ENCODE data around the gene MRAS. TPM values are rescaled to one million over a fixed set of nuclear protein-coding genes. Genes with fewer than 3 reads are reported as not detected.
A peak's percentile ranks its signal among the peaks of the same experiment; 100 is the strongest.

Gene MRAS
- total RNA-seq, 6 donors from 2014 or later = 15.7 to 56.0 (median 34.8) TPM

GRCh38 chr3:138394686-138395085 lies 46.3 kb downstream of the MRAS start:
- Histone ChIP-seq H3K9me3 (no peaks in the 10 kb centered on the region), H3K4me1 (peaks cover 0 to 6% (median 0%) of the 10 kb centered on the region in 4 donors), H3K4me3 (no peak overlapping the region), H3K27ac (no peak overlapping the region), H3K27me3 (no peaks in the 10 kb centered on the region), H3K36me3 (peaks cover 0 to 10% (median 0%) of the 10 kb centered on the region in 4 donors)
- TF ChIP-seq POLR2AphosphoS5 (IDR thresholded peaks at IDR 0.05) = no peak
- no peak for TF ChIP-seq CTCF (IDR thresholded peaks at IDR 0.05)
- no peak for TF ChIP-seq POLR2A (IDR thresholded peaks at IDR 0.05)
- TF ChIP-seq EP300 (IDR thresholded peaks at IDR 0.05) = no peak
- ATAC-seq (ENCODE audit: low FRiP score in 2 of 2) = no peak
- no peak for DNase-seq
- 92 to 93% methylated on average over 5 of the region's 5 CpGs for WGBS, 2 donors

DNA sequence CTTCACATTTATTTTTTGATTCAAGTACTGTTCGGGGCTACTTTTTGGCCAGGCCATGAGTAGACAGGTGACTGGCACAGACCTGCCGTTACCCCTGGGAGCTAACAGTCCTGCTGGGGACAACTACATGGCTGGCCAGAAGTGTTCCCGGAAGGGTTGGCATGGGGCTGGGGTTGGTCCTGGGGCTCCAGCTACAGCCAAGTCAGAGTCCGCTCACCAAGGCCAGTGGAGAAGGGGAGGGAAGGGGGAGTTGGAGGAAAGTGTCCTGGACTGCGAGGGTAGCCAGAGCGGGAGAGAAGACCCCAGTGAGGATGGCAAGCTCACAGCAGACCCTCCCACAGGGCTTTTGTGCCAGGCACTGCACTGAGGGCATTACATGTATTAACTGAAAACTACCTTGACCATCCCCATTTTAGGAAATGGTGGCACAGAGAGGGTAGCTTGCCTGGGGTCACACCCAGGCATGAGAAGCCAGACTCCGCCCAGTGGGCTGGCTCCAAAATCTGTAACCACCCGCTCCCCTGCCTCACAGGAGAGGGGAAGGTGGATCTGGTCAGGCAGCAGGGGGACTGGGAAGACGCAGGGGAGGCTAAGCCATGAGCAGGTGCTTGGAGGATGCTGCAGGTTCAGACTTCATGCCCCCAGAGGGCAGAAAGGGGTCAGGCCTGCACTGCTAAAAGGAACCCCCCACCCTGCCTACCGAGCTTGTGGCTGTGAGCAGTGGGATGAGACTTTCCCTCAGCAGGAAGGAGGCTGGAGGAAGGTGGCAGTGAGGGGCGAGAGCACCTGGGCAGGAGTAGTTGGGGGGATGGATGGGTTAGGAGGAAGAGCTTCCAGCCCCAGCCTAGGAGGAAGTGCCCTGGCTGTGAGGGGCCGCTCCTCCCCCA lies 47.7 kb downstream of the MRAS start:
- peak in 1 of 2 donors; percentile 24 for ATAC-seq (ENCODE audit: low FRiP score in 2 of 2)
- peaks cover 0 to 20% (median 0%) of the 10 kb centered on the region in 4 donors for H3K36me3 ChIP-seq
- H3K4me1 ChIP-seq = no peaks in the 10 kb centered on the region
- no peaks in the 10 kb centered on the region for H3K9me3 ChIP-seq
- no peak overlapping the region for H3K4me3 ChIP-seq
- no peak for TF ChIP-seq CTCF (IDR thresholded peaks at IDR 0.05)
- DNase-seq = no peak
- H3K27ac ChIP-seq = no peak overlapping the region
- H3K27me3 ChIP-seq = no peaks in the 10 kb centered on the region
- WGBS, 2 donors = 93 to 94% methylated on average over 9 to 11 of the region's 12 CpGs

- DNase-seq = no peak
- Histone ChIP-seq H3K9me3 (no peaks in the 10 kb centered on the region), H3K4me1 (no peaks in the 10 kb centered on the region), H3K27me3 (no peaks in the 10 kb centered on the region), H3K36me3 (peaks cover 0 to 22% (median under 1%) of the 10 kb centered on the region in 4 donors), H3K27ac (no peak overlapping the region), H3K4me3 (no peak overlapping the region)
- 88 to 97% methylated on average over 9 to 14 of the region's 14 CpGs for WGBS, 2 donors
- TF ChIP-seq POLR2A (IDR thresholded peaks at IDR 0.05) (no peak), EP300 (IDR thresholded peaks at IDR 0.05) (no peak), CTCF (IDR thresholded peaks at IDR 0.05) (no peak), POLR2AphosphoS5 (IDR thresholded peaks at IDR 0.05) (no peak)
- ATAC-seq (ENCODE audit: low FRiP score in 2 of 2) = peak in 1 of 2 donors; percentile 5
Measured at GRCh38 chr3:138396752-138397410, 48.5 kb downstream of the MRAS start.

DNA sequence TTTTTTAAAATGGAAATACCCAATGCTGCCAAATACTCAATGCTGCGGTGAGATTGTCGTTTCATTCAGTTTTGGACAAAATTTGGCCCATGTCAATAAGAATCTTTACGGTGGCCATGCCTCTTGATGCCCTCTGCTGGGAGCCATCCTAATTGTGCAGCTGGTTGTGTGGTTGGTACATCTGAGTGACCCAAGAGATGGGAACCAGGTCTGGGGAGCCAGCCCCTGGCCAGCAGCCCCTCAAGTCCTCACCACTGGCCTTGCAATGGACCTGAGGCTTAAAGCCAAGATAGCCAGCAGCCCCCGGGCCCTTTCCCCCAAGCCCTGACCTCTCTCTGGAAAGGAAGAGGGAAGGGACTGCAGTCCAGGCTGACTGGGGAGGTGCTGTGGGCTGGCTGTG lies 49.6 kb downstream of the MRAS start:
- Histone ChIP-seq H3K9me3 (no peaks in the 10 kb centered on the region), H3K36me3 (peaks cover 0 to 31% (median 3%) of the 10 kb centered on the region in 4 donors), H3K27me3 (no peaks in the 10 kb centered on the region), H3K4me1 (no peaks in the 10 kb centered on the region), H3K4me3 (no peak overlapping the region), H3K27ac (no peak overlapping the region)
- DNase-seq (no peak), ATAC-seq (ENCODE audit: low FRiP score in 2 of 2) (no peak)
- WGBS, 2 donors = 92% methylated on average over 3 to 4 of the region's 4 CpGs
- TF ChIP-seq POLR2AphosphoS5 (IDR thresholded peaks at IDR 0.05) (no peak), CTCF (IDR thresholded peaks at IDR 0.05) (peak in 1 of 6 experiments; percentile 14), EP300 (IDR thresholded peaks at IDR 0.05) (no peak)

Measured in upper lobe of left lung (tissue), 6 donors.